ENCODE measurements around the gene CISD1.
A peak's percentile ranks its signal among the peaks of the same experiment; 100 is the strongest.
"Not testable (repeated sequence)": the region's sequence is repeated elsewhere in the genome, so short reads cannot be mapped to it uniquely, and the experiment has no call there.

CISD1 gene

DNA sequence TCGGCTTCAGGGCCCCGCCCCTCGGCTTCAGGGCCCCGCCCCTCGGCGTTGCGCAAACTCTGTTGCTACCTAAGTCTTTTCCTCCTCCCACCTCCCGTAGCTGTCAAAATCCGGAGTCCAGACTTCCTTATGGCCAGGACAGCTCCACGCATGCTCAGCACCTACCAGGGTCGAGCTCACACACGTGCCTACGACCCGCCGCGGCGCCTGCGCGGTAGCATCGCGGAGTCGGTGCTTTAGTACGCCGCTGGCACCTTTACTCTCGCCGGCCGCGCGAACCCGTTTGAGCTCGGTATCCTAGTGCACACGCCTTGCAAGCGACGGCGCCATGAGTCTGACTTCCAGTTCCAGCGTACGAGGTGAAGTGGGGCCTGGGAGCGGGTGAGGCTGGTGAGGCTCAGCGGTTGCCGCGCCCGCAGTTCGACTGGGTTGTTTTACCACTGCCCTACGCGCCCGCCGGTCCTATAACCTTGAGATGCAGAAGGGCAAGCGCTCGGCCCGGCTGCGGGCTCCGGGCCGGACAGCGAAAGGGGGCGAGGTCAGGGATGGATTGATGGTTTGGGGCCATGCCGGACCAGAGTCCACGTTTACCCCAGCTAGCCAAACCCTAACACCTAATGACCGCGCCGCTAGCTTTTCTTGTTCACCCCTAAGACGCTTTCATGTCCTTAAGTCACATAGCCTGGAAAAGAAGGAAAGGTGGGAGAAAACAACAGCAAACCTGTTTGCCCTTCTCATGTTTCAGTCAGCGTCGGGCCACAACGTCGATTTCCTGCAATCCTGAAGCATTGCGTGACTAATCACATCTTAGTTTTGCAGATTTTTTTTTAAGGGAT, at the start of gene CISD1:
CISD1 (plus strand) TSS at position 217 of the 836 bp plus-strand sequence; CDS start at position 329, 112 bp downstream.
- Mint-ChIP-seq H3K27ac (peak within 1 kb of the TSS; percentile 98), H3K36me3 (ENCODE audit: low read depth) (peaks cover 16% of the 10 kb centered on the region), H3K9me3 (no peaks in the 10 kb centered on the region), H3K4me1 (ENCODE audit: low read depth) (peaks cover 2% of the 10 kb centered on the region), H3K27me3 (no peaks in the 10 kb centered on the region), H3K4me3 (peak within 1 kb of the TSS; percentile 97)
- intact Hi-C loops (cut with micrococcal nuclease): loop anchor here (1.0 to 10.0 kb wide), 2 partner anchors 66 to 115 kb away; partner anchors contain the start of gene UBE2D1

- H3K27ac Mint-ChIP-seq: no peak overlapping the region
- intact Hi-C loops (cut with micrococcal nuclease): no loop called here
- H3K4me3 Mint-ChIP-seq: no peak overlapping the region
- H3K36me3 Mint-ChIP-seq (ENCODE audit: low read depth): peaks cover 29% of the 10 kb centered on the region
- peaks cover 5% of the 10 kb centered on the region for H3K4me1 Mint-ChIP-seq (ENCODE audit: low read depth)
- H3K9me3 Mint-ChIP-seq: no peaks in the 10 kb centered on the region
- no peaks in the 10 kb centered on the region for H3K27me3 Mint-ChIP-seq
Measured at GRCh38 chr10:58219875-58220274, 49.1 kb upstream of the CISD1 start.

DNA sequence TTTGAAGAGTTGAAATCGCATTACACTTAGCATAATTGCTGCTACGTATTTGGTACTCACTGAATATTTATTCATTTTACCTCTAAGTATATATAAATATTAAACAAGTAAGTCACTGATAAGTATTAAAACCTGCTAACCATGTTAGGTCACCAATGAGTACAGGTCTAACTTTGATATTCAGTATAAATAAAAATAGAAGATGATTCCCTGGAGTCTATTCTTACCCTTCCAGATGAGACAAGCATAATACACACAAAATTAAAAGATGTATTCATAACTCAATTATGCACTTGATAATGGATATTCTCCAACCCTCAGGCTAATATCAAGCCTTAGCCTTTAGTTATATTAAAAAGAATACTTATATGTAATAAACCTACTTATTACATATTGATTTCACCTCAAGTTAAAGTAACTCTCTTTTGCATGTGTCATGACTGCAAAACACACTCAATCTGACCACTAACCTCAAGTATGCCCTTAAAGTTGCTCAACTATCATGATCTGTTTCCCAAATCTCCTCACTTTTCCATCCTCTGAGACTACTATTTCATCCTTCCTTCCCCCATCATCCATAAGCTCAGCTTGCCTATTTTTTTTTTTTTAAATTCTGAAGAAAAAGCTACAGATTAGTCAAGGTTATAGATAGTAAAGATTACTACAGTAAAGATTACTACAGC, 48.1 kb upstream of the CISD1 start:
- H3K4me1 Mint-ChIP-seq (ENCODE audit: low read depth): peaks cover 5% of the 10 kb centered on the region
- H3K27ac Mint-ChIP-seq: no peak overlapping the region
- H3K4me3 Mint-ChIP-seq: no peak overlapping the region
- H3K9me3 Mint-ChIP-seq: no peaks in the 10 kb centered on the region
- no peaks in the 10 kb centered on the region for H3K27me3 Mint-ChIP-seq
- peaks cover 31% of the 10 kb centered on the region for H3K36me3 Mint-ChIP-seq (ENCODE audit: low read depth)
- intact Hi-C loops (cut with micrococcal nuclease): no loop called here

- no peaks in the 10 kb centered on the region for H3K9me3 Mint-ChIP-seq
- H3K4me1 Mint-ChIP-seq (ENCODE audit: low read depth): no peaks in the 10 kb centered on the region
- H3K36me3 Mint-ChIP-seq (ENCODE audit: low read depth): peaks cover 53% of the 10 kb centered on the region
- no peak overlapping the region for H3K27ac Mint-ChIP-seq
- H3K27me3 Mint-ChIP-seq: no peaks in the 10 kb centered on the region
- intact Hi-C loops (cut with micrococcal nuclease): no loop called here
- H3K4me3 Mint-ChIP-seq: no peak overlapping the region
Measured at GRCh38 chr10:58225654-58226053, 43.3 kb upstream of the CISD1 start.

GRCh38 chr10:58229856-58230255, 39.1 kb upstream of the CISD1 start:
- H3K27ac Mint-ChIP-seq; intact Hi-C loops (cut with micrococcal nuclease): not testable (repeated sequence)

DNA sequence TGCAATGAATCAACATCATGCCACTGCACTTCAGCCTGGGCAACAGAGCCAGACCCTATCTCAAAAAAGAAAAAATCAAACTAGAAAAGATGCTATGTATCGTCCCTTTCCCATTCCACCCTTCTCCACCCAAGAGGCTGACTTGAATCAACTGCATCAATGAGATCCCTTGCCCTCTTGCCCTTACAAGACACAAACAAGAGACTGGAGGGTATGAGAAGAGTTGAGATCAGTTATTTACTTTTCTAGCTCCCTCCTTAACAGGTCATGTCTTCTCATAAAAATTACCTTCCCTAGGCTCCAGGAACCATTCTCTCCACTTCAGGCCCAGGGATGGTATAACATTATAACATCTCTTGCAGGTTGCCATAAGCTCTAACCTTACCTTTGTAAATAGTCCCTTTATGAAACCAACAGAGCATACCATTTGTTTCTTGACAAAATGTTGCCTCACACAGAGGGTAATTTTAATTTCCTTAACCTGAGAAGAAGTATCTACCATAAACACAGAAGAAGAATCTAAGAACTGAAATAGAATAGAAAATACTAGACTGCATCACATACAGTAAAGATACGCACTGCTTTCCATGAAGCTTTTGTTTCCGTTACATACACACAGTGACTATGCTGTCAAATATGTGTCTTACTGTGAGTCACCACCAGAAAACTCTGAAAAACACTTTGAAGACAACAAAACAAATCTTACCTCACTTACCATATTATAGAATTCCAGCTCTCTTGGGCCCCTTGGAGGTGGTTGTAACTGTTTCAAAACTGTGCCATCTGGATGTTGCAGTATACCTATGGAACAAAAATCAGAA, 31.7 kb upstream of the CISD1 start:
- intact Hi-C loops (cut with micrococcal nuclease): no loop called here
- Mint-ChIP-seq H3K9me3 (peaks cover 8% of the 10 kb centered on the region), H3K27me3 (no peaks in the 10 kb centered on the region), H3K36me3 (ENCODE audit: low read depth) (peaks cover 55% of the 10 kb centered on the region), H3K4me1 (ENCODE audit: low read depth) (peaks cover 34% of the 10 kb centered on the region), H3K4me3 (no peak overlapping the region), H3K27ac (no peak overlapping the region)

More at GRCh38 chr10:58229856-58230255, 39.1 kb upstream of the CISD1 start:
- H3K36me3 Mint-ChIP-seq (ENCODE audit: low read depth): peaks cover 89% of the 10 kb centered on the region
- not testable (repeated sequence) for H3K9me3 Mint-ChIP-seq, H3K27me3 Mint-ChIP-seq, H3K4me3 Mint-ChIP-seq
- peaks cover 24% of the 10 kb centered on the region for H3K4me1 Mint-ChIP-seq (ENCODE audit: low read depth)

- Mint-ChIP-seq H3K9me3 (peaks cover 20% of the 10 kb centered on the region), H3K4me1 (ENCODE audit: low read depth) (peaks cover 23% of the 10 kb centered on the region), H3K27ac (no peak overlapping the region), H3K36me3 (ENCODE audit: low read depth) (peaks cover 54% of the 10 kb centered on the region), H3K4me3 (no peak overlapping the region), H3K27me3 (no peaks in the 10 kb centered on the region)
- intact Hi-C loops (cut with micrococcal nuclease): no loop called here
Measured at GRCh38 chr10:58239561-58240169, 29.3 kb upstream of the CISD1 start.

GRCh38 chr10:58240531-58240930, 28.4 kb upstream of the CISD1 start:
- H3K36me3 Mint-ChIP-seq (ENCODE audit: low read depth): peaks cover 46% of the 10 kb centered on the region
- intact Hi-C loops (cut with micrococcal nuclease): no loop called here

DNA sequence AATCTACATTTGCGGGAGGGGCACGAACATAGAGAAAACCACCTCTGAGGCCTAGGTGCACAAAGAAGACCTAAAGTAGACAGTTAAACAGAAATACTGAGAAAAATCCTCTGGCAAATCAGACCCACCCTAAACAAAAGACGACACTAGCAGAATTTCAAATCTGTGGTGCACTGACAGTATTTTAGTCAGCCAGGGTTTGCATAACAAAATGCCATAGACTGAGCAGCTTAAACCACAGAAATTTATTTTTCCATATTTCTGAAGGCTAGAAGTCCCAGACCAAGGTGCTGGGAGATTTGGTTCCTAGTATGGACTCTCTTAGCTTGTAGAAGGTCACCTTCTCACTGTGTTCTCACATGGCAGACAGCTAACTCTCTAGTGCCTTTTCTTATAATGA, 27.6 kb upstream of the CISD1 start:
- H3K36me3 Mint-ChIP-seq (ENCODE audit: low read depth): peaks cover 38% of the 10 kb centered on the region
- intact Hi-C loops (cut with micrococcal nuclease): no loop called here
- H3K4me1 Mint-ChIP-seq (ENCODE audit: low read depth): peaks cover 21% of the 10 kb centered on the region
- no peak overlapping the region for H3K4me3 Mint-ChIP-seq
- H3K27me3 Mint-ChIP-seq: no peaks in the 10 kb centered on the region
- H3K27ac Mint-ChIP-seq: no peak overlapping the region
- H3K9me3 Mint-ChIP-seq: peaks cover 11% of the 10 kb centered on the region

More at GRCh38 chr10:58240531-58240930, 28.4 kb upstream of the CISD1 start:
- no peaks in the 10 kb centered on the region for H3K27me3 Mint-ChIP-seq
- no peak overlapping the region for H3K4me3 Mint-ChIP-seq
- peaks cover 14% of the 10 kb centered on the region for H3K9me3 Mint-ChIP-seq
- H3K4me1 Mint-ChIP-seq (ENCODE audit: low read depth): peaks cover 21% of the 10 kb centered on the region
- no peak overlapping the region for H3K27ac Mint-ChIP-seq

DNA sequence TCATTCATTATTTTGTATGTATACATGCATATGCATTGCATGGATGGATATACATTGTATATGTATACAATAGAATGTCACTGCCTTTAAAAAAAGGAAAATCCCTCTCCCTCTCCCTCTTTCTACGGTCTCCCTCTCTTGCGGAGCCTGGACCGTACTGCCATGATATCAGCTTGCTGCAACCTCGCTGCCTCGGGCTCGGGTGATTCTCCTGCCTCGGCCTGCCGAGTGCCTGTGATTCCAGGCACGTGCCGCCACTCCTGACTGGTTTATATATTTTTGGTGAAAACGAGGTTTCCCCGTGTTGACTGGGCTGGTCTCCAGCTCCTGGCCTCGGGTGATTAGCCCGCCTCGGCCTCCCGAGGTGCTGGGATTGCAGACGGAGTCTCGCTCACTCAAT, 25.7 kb upstream of the CISD1 start:
- H3K27ac Mint-ChIP-seq: no peak overlapping the region
- H3K4me1 Mint-ChIP-seq (ENCODE audit: low read depth): peaks cover 21% of the 10 kb centered on the region
- no peak overlapping the region for H3K4me3 Mint-ChIP-seq
- peaks cover 11% of the 10 kb centered on the region for H3K9me3 Mint-ChIP-seq
- intact Hi-C loops (cut with micrococcal nuclease): no loop called here
- no peaks in the 10 kb centered on the region for H3K27me3 Mint-ChIP-seq
- peaks cover 23% of the 10 kb centered on the region for H3K36me3 Mint-ChIP-seq (ENCODE audit: low read depth)

GRCh38 chr10:58243801-58244200, 25.2 kb upstream of the CISD1 start:
- H3K27ac Mint-ChIP-seq; H3K4me3 Mint-ChIP-seq; intact Hi-C loops (cut with micrococcal nuclease); H3K27me3 Mint-ChIP-seq: not testable (repeated sequence)
- Mint-ChIP-seq H3K36me3 (ENCODE audit: low read depth) (peaks cover 23% of the 10 kb centered on the region), H3K4me1 (ENCODE audit: low read depth) (peaks cover 21% of the 10 kb centered on the region), H3K9me3 (peaks cover 11% of the 10 kb centered on the region)

- H3K27ac Mint-ChIP-seq; H3K4me3 Mint-ChIP-seq; intact Hi-C loops (cut with micrococcal nuclease); H3K27me3 Mint-ChIP-seq: not testable (repeated sequence)
- Mint-ChIP-seq H3K36me3 (ENCODE audit: low read depth) (peaks cover 23% of the 10 kb centered on the region), H3K4me1 (ENCODE audit: low read depth) (peaks cover 21% of the 10 kb centered on the region), H3K9me3 (peaks cover 11% of the 10 kb centered on the region)
Measured at GRCh38 chr10:58244242-58244641, 24.7 kb upstream of the CISD1 start.

DNA sequence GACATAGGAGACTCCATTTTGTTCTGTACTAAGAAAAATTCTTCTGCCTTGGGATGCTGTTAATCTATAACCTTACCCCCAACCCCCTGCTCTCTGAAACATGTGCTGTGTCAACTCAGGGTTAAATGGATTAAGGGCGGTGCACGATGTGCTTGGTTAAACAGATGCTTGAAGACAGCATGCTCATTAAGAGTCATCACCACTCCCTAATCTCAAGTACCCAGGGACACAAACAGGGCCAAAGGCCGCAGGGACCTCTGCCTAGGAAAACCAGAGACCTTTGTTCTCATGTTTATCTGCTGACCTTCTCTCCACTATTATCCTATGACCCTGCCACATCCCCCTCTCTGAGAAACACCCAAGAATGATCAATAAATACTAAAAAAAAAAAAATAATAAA, 24.3 kb upstream of the CISD1 start:
- H3K36me3 Mint-ChIP-seq (ENCODE audit: low read depth): peaks cover 23% of the 10 kb centered on the region
- H3K27ac Mint-ChIP-seq; H3K27me3 Mint-ChIP-seq; intact Hi-C loops (cut with micrococcal nuclease); H3K4me3 Mint-ChIP-seq: not testable (repeated sequence)
- H3K4me1 Mint-ChIP-seq (ENCODE audit: low read depth): peaks cover 21% of the 10 kb centered on the region
- peaks cover 11% of the 10 kb centered on the region for H3K9me3 Mint-ChIP-seq
